Upper lobe of right lung (tissue), 1 donor: ENCODE results near the gene CXCR6. TPM values are rescaled to one million over a fixed set of nuclear protein-coding genes. Genes with fewer than 3 reads are reported as not detected.

Source experiments
- ATAC-seq: fragments of 200-7000 bp; cut with Tn5 transposase; one replicate; pipeline ENCODE4 v1.9.1; 2020; ENCODE audit warnings: mild to moderate bottlenecking, moderate library complexity
- DNase-seq: peaks from one replicate; pipeline ENCODE4 v3.0.0-alpha.2; 2020
- H3K27ac ChIP-seq: fragments of 200-600 bp; one replicate; pipeline ENCODE4 v1.8.0; 2022
- H3K27me3 ChIP-seq: fragments of 200-600 bp; one replicate; pipeline ENCODE4 v1.8.0; 2022; ENCODE audit warnings: mild to moderate bottlenecking
- H3K36me3 ChIP-seq: fragments of 200-600 bp; one replicate; pipeline ENCODE4 v1.8.0; 2022
- H3K4me1 ChIP-seq: fragments of 200-600 bp; one replicate; pipeline ENCODE4 v1.8.0; 2022
- H3K4me3 ChIP-seq: fragments of 200-600 bp; one replicate; pipeline ENCODE4 v1.8.0; 2022; ENCODE audit warnings: mild to moderate bottlenecking
- H3K9me3 ChIP-seq: fragments of 200-600 bp; one replicate; pipeline ENCODE4 v1.8.0; 2022
- intact Hi-C: fragments of 100-400 bp; cut with DNase I; formaldehyde crosslinking; loops from one replicate; pipeline ENCODE4 v1.11.0; 2022
- total RNA-seq: library from RNA; stranded (reverse); fragmentation: NEBNext Ultra II Directional; extraction: Animal tissue kit (Norgen Biotek cat#: 25700); gene quantifications from one replicate; pipeline ENCODE4 v1.2.1, GENCODE V29; 2021
- TF ChIP-seq, protein P1 (sequence below): fragments of 200-600 bp; IDR thresholded peaks from one replicate; pipeline ENCODE4 v1.8.0; 2022; ENCODE audit warnings: antibody characterized with exemption
- donor health status: DM: no; HTN: yes; CAD: no; lungs with severe emphysema.

Gene CXCR6
- total RNA-seq, 1 donor from 2014 or later: 4.7 TPM

DNA sequence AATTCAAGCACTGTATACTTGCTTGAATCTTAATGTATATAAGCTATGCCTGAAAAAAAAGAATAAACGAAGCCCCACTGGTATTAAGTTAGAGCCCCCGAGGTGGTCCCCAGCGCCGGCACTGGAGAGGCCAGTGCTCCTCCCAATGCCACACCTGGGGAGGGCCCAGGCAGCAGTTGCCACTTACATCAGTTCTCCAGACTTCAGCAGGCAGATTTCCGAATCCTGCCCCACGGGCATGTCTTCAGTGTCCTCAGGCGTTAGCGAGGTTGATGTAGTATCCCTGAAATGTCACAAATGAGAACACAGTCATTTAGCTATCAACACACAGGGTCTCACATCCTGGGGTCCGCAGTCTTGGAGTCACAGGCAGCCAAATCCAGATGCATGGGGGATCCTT is 7.0 kb upstream of the CXCR6 start:
- H3K27ac ChIP-seq: no peak overlapping the region
- TF ChIP-seq, protein P1, sequence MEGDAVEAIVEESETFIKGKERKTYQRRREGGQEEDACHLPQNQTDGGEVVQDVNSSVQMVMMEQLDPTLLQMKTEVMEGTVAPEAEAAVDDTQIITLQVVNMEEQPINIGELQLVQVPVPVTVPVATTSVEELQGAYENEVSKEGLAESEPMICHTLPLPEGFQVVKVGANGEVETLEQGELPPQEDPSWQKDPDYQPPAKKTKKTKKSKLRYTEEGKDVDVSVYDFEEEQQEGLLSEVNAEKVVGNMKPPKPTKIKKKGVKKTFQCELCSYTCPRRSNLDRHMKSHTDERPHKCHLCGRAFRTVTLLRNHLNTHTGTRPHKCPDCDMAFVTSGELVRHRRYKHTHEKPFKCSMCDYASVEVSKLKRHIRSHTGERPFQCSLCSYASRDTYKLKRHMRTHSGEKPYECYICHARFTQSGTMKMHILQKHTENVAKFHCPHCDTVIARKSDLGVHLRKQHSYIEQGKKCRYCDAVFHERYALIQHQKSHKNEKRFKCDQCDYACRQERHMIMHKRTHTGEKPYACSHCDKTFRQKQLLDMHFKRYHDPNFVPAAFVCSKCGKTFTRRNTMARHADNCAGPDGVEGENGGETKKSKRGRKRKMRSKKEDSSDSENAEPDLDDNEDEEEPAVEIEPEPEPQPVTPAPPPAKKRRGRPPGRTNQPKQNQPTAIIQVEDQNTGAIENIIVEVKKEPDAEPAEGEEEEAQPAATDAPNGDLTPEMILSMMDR: no peak
- peaks cover 6% of the 10 kb centered on the region for H3K4me1 ChIP-seq
- DNase-seq (peak; percentile 52), ATAC-seq (no peak)
- H3K36me3 ChIP-seq: peaks cover 69% of the 10 kb centered on the region
- no peak overlapping the region for H3K4me3 ChIP-seq
- no peaks in the 10 kb centered on the region for H3K9me3 ChIP-seq
- H3K27me3 ChIP-seq: no peaks in the 10 kb centered on the region
- intact Hi-C loops: loop anchor here (5.0 kb wide), 1 partner anchor 141 kb away; no protein-coding TSS in a partner anchor

DNA sequence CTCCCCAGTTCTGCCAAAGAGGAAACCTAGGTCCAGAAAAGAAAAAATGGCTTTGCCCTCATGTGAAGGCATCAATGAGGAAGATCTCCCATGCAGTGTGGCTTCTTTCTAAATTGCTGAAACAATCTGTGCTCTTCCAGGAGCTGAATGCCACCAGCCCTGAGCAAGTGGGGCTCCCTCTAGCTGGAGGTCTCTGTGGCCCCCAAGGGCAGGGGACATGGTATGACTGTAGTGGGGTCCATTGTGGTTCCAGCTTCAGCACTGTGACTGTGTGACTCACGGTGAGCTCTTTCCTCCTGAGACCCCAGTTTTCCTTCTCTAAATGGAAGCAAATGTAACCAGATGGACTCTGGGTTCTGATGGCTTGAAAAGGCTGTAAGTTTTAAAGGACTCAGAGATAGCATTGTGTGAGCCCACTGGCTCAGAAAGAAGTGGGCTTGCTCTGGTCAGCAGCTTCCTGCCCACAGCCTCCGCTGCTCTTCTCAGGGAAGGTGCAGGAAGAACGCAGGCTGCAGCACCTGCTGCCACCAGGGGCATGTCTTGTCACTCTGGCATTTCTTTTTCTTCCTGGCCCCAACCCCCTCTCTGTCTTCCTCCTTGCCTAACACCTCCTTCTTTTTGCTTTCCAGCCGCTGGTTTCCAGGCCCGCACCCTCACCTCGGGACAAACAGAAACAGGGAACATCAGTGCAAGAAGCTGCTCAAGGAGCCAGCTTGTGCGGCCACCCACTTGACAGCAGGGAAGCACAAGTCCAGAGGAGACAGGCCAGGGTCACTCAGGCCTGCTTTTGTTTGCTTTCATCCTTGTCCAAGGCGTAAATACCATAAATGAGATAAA is 5.8 kb upstream of the CXCR6 start:
- TF ChIP-seq, protein P1: no peak
- H3K4me3 ChIP-seq: no peak overlapping the region
- no peak overlapping the region for H3K27ac ChIP-seq
- intact Hi-C loops: loop anchor here (5.0 kb wide), 1 partner anchor 140 kb away; no protein-coding TSS in a partner anchor
- peaks cover 11% of the 10 kb centered on the region for H3K4me1 ChIP-seq
- ATAC-seq (no peak), DNase-seq (no peak)
- H3K9me3 ChIP-seq: no peaks in the 10 kb centered on the region
- peaks cover 57% of the 10 kb centered on the region for H3K36me3 ChIP-seq
- H3K27me3 ChIP-seq: no peaks in the 10 kb centered on the region

DNA sequence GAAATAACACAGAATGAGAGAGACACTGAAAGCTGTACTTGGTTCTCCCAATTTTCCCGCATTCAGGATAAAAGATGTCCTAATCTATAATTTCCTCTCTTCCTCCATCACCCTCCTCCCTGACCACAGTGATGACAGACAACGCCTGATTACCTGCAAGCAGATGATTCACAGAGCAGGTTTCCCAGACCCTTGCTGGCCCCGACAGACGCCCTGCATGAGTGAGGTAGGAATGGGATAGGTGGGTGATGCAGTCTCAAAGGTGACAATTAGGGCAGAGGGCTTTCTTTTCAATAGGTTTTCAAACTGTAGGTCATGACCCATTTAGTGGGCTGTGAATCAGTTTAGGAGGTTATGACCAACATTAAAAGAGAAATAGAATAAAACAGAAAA is 5.2 kb upstream of the CXCR6 start:
- no peak for DNase-seq

DNA sequence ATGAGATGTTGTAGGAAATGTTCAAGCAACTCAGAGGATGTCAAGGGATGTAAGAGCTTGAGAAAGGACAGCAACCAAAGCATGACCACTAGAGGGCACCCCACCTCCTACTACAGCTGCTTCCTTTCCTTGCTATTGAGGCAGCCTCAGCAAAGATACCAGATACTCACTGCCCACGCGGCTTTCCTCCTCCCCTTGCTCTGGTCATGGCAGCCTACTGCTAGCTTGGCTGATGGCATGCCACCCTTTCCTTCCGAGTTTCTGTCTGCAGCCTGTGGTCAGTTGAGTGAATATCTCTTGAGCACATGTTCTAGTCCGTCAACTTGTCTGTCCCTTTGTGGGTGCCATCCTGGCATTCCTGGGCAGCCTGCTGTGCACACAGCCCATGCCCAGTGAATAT is 4.4 kb upstream of the CXCR6 start:
- DNase-seq (peak; percentile 77), ATAC-seq (peak; percentile 96)
- H3K9me3 ChIP-seq: no peaks in the 10 kb centered on the region
- H3K27ac ChIP-seq: peak overlapping the region; percentile 25
- no peaks in the 10 kb centered on the region for H3K27me3 ChIP-seq
- intact Hi-C loops: loop anchor here (5.0 kb wide), 1 partner anchor 138 kb away; no protein-coding TSS in a partner anchor
- peaks cover 44% of the 10 kb centered on the region for H3K36me3 ChIP-seq
- peaks cover 16% of the 10 kb centered on the region for H3K4me1 ChIP-seq
- TF ChIP-seq, protein P1: peak; percentile 89
- no peak overlapping the region for H3K4me3 ChIP-seq

More for the DNA sequence above, 5.2 kb upstream of the CXCR6 start:
- intact Hi-C loops: loop anchor here (5.0 kb wide), 1 partner anchor 139 kb away; no protein-coding TSS in a partner anchor
- Histone ChIP-seq H3K36me3 (peaks cover 51% of the 10 kb centered on the region), H3K9me3 (no peaks in the 10 kb centered on the region), H3K27ac (no peak overlapping the region), H3K4me1 (peaks cover 16% of the 10 kb centered on the region), H3K27me3 (no peaks in the 10 kb centered on the region), H3K4me3 (no peak overlapping the region)
- TF ChIP-seq, protein P1: no peak
- no peak for ATAC-seq

DNA sequence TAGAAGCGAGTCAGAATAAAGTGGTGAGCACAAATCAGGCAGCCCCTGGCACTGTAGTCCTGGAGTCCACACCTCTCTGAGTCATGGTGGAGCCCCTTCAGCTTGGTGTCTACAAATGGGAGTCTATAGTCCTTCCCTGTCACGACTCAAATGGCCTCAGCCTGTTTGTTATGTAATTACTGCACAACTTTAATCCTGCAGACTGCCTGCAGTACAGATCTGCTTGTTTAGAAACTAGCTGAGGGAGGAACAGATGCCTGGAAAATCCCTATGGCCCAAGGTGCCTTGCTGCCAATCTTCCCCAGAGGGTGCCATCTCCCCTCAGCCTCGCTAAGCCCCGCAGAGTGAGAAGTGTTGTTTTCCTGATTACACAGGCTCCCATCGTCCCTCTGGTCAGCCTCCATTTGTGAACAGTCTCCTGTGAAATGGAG is 3.9 kb upstream of the CXCR6 start:
- Histone ChIP-seq H3K9me3 (no peaks in the 10 kb centered on the region), H3K4me1 (peaks cover 16% of the 10 kb centered on the region), H3K27ac (peak overlapping the region; percentile 25), H3K27me3 (no peaks in the 10 kb centered on the region), H3K4me3 (no peak overlapping the region), H3K36me3 (peaks cover 39% of the 10 kb centered on the region)
- intact Hi-C loops: loop anchor here (5.0 kb wide), 1 partner anchor 138 kb away; no protein-coding TSS in a partner anchor
- TF ChIP-seq, protein P1: no peak
- DNase-seq (no peak), ATAC-seq (no peak)
